Stomach smooth muscle (tissue), 2 donors: Measurements from ENCODE around the gene KCNG1.

Experiments used
- H3K27ac ChIP-seq: one replicate; pipeline ENCODE4 v1.7.0; 2013; ENCODE audit warnings: mild to moderate bottlenecking, low read length, inconsistent platforms
- H3K27me3 ChIP-seq, 2 donors: one replicate each; pipeline ENCODE4 v1.7.0; 2013; ENCODE audit warnings: low read length in 2 of 2; ENCODE audit not compliant: insufficient read depth in 2 of 2, control insufficient read depth in 1 of 2
- H3K36me3 ChIP-seq, 2 donors: one replicate each; pipeline ENCODE4 v1.7.0; 2013; ENCODE audit warnings: low read length in 2 of 2; ENCODE audit not compliant: control insufficient read depth in 2 of 2, insufficient read depth in 2 of 2
- H3K4me1 ChIP-seq: one replicate; pipeline ENCODE4 v1.7.0; 2013; ENCODE audit warnings: low read length; ENCODE audit not compliant: control insufficient read depth, insufficient read depth
- H3K4me3 ChIP-seq, 2 donors: one replicate each; pipeline ENCODE4 v1.7.0; 2013; ENCODE audit warnings: low read length in 2 of 2
- H3K9ac ChIP-seq, 2 donors: one replicate each; pipeline ENCODE4 v1.7.0; 2013; ENCODE audit warnings: low read length in 2 of 2, mild to moderate bottlenecking in 1 of 2
- H3K9me3 ChIP-seq, 2 donors: one replicate each; pipeline ENCODE4 v1.7.0; 2013; ENCODE audit warnings: low read length in 2 of 2; ENCODE audit not compliant: control insufficient read depth in 2 of 2
- donor health status: healthy.
- donor health status: Pancreatic carcinoma.

KCNG1 gene

DNA sequence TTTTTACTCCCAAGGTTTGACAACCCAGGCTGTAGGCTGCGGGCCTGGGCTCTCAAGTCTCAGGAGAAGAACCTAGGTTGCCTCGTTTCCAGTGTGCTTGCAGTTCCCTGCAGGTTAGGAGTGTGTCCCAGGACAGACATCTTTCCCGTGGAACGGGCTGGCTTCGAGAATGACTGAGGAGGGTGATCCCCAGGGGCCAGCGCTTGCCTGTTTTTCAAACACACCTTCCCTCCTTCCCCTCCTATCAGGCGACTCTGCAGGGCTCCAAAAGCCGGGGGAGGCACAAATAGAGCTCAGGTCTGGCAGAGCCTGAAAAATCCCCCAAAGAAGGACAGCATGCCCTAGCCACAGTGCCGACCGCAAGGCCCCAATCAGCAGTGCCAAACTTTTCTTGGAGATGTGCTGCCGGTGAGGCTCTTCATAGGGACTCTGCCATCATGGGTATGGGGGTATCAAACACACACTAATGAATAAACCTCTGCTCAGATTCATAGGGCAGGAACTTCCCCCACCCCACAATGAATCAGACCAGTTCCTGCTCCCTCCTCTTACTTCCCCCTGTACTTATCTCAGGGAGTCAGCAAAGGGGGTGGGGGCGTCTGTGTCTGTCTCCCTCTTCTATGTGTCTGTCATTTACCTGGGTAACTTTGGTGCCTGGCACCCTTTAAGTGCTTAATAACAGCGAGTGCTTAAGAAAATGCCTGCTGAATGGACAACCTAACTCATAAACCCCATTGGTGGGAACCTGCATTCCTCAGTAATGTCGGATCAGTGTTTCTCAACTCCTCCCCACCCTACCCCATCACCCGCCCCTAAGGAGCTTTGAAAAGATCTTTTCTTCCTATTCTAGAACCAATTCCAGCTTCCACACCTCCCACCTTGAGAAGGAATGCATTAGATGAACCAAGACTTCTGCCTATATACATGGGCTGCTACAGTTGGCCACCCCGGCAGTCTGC is 1.6 kb downstream of the KCNG1 start:
- Histone ChIP-seq H3K9me3 (no peaks in the 10 kb centered on the region), H3K4me3 (peak overlapping the region in 1 of 2 donors; percentile 72), H3K27ac (no peak overlapping the region), H3K9ac (no peak overlapping the region), H3K27me3 (peaks cover 5 to 10% of the 10 kb centered on the region in 2 donors), H3K36me3 (no peaks in the 10 kb centered on the region), H3K4me1 (peaks cover 16% of the 10 kb centered on the region)

DNA sequence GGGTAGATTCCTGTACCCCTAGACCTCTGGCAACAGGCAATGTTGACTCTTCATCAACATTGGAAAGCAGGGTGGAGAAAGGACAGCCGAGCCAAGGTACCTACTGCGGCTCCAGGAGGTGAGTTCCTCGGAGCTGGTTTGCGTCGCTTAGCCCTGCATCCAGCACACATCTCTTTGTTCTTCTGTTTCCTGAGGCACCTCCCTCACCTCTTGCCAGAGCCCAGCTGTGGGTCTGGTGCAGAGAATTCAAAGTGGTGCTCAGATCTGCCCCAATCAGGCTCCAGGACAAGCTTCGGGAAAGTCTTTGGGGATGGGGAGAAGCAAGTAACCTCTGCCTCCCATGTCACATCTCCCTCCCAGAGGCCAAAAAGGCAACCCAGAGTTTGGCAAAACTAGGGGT is 2.2 kb downstream of the KCNG1 start:
- no peaks in the 10 kb centered on the region for H3K9me3 ChIP-seq
- H3K9ac ChIP-seq = no peak overlapping the region
- peaks cover 5 to 10% of the 10 kb centered on the region in 2 donors for H3K27me3 ChIP-seq
- no peak overlapping the region for H3K4me3 ChIP-seq
- no peaks in the 10 kb centered on the region for H3K36me3 ChIP-seq
- peaks cover 16% of the 10 kb centered on the region for H3K4me1 ChIP-seq
- H3K27ac ChIP-seq = no peak overlapping the region

GRCh38 chr20:51019656-51020592 is 3.0 kb downstream of the KCNG1 start:
- H3K9ac ChIP-seq = no peak overlapping the region
- H3K36me3 ChIP-seq = no peaks in the 10 kb centered on the region
- no peak overlapping the region for H3K4me3 ChIP-seq
- H3K27ac ChIP-seq = no peak overlapping the region
- no peaks in the 10 kb centered on the region for H3K9me3 ChIP-seq
- peaks cover 17% of the 10 kb centered on the region for H3K4me1 ChIP-seq
- peaks cover 5 to 10% of the 10 kb centered on the region in 2 donors for H3K27me3 ChIP-seq

- Histone ChIP-seq H3K36me3 (no peaks in the 10 kb centered on the region), H3K9ac (no peak overlapping the region), H3K27me3 (peaks cover 2 to 3% of the 10 kb centered on the region in 2 donors), H3K4me3 (no peak overlapping the region), H3K4me1 (peaks cover 5% of the 10 kb centered on the region), H3K9me3 (no peaks in the 10 kb centered on the region), H3K27ac (no peak overlapping the region)
Measured at GRCh38 chr20:51017251-51017650, 5.7 kb downstream of the KCNG1 start.

GRCh38 chr20:51016521-51016920 is 6.4 kb downstream of the KCNG1 start:
- H3K36me3 ChIP-seq = no peaks in the 10 kb centered on the region

DNA sequence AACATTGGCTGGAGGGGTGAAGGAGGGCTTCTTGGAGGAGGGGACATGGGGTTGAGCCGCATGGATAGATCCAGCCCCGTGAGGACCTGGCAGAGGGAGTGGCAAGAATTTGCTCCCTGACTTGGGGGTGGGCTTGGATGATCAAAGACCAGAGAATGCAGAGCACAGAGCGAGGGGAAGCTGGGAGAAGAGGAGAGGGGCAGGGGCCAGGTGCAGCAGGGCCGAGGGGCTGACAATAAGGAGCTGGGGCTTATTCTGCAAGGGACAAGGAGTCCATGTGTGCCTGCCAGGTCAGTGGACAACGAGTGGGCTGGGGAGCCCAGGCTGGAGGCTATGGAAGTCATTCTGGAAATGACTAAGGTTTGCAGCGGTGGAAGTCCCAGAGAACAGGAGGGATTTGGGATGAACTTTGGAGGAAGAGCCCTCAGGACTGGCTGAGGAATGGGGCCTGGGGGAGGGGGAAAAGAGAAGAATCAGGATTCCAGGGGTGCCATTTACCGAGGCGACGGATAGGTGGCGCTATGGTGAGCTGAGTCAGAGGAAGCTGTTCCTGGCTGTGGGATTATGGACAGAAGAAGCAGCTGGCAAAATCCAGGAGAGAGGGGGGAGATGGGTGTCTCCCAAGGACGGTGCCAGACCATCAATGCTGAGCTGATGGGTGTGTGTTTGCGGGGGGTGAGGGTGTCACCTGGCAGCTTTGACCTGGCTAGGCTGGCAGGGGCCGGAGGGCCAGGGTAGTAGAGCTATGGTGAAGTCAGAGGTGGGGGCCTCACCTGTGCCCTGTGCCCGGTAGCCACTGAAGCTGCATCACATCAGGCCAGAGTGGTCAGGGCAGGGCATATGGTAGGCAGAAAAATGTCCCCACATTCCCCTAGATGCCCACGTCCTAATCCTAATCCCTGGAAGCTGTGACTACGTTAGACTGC is 7.8 kb downstream of the KCNG1 start:
- H3K27me3 ChIP-seq = no peaks in the 10 kb centered on the region
- H3K4me3 ChIP-seq = no peak overlapping the region
- H3K27ac ChIP-seq = no peak overlapping the region
- H3K4me1 ChIP-seq = peaks cover 3% of the 10 kb centered on the region
- no peaks in the 10 kb centered on the region for H3K9me3 ChIP-seq
- H3K9ac ChIP-seq = no peak overlapping the region
- no peaks in the 10 kb centered on the region for H3K36me3 ChIP-seq

More at GRCh38 chr20:51016521-51016920, 6.4 kb downstream of the KCNG1 start:
- Histone ChIP-seq H3K9me3 (no peaks in the 10 kb centered on the region), H3K27ac (no peak overlapping the region), H3K27me3 (no peaks in the 10 kb centered on the region), H3K4me1 (peaks cover 3% of the 10 kb centered on the region), H3K4me3 (no peak overlapping the region), H3K9ac (no peak overlapping the region)

DNA sequence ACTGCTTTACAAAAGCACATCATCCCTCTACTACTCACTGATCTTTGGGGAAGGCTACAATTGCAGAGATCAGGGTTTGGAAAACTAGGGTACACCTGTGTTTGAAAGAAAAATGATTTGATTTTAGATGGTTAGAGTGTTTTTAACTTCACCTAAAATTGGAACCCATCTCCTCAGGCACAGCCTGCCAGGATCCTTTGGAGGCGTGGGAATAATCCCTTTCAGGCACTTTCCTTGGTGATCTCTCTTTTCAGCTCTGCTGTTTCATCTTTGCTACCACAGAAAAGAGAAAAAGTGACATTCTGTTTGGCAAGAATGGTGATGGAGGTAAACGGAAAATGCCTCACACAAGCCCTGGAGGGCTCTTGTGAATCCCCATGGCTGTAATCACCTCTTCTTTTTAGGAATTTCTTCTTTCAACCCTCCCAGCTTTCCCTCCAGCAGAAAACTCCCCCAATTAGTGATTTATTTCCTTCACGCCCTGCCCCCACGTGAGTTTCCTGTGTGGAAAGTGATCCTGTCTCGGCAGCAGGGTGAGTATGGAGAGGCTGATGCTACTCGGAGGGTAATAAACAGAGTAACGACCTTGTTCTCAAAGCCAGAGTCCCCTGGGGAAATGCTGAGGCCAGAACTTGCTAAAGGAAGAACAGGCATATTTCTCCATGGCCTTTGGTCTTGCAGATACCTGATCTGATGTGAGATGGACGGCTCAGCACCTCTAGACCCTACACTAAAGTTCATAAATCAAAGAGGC is 9.2 kb downstream of the KCNG1 start:
- Histone ChIP-seq H3K4me3 (no peak overlapping the region), H3K9ac (no peak overlapping the region), H3K4me1 (peaks cover 3% of the 10 kb centered on the region), H3K36me3 (no peaks in the 10 kb centered on the region), H3K9me3 (no peaks in the 10 kb centered on the region), H3K27me3 (no peaks in the 10 kb centered on the region), H3K27ac (no peak overlapping the region)

GRCh38 chr20:51012357-51012756 is 10.6 kb downstream of the KCNG1 start:
- Histone ChIP-seq H3K4me3 (no peak overlapping the region), H3K27me3 (no peaks in the 10 kb centered on the region), H3K27ac (no peak overlapping the region), H3K4me1 (peaks cover 3% of the 10 kb centered on the region), H3K9me3 (no peaks in the 10 kb centered on the region), H3K9ac (no peak overlapping the region), H3K36me3 (no peaks in the 10 kb centered on the region)

GRCh38 chr20:51011479-51011878 is 11.4 kb downstream of the KCNG1 start:
- no peak overlapping the region for H3K4me3 ChIP-seq
- no peak overlapping the region for H3K27ac ChIP-seq
- no peaks in the 10 kb centered on the region for H3K9me3 ChIP-seq
- no peak overlapping the region for H3K9ac ChIP-seq
- no peaks in the 10 kb centered on the region for H3K36me3 ChIP-seq
- peaks cover 3% of the 10 kb centered on the region for H3K4me1 ChIP-seq
- H3K27me3 ChIP-seq = no peaks in the 10 kb centered on the region
